Suppressor macrophage treated with lipopolysaccharide for 1 hour (primary cell): ENCODE data around the gene NUBP1.

ENCODE experiments used
- DNase-seq, 3 donors: peaks; one replicate each; pipeline ENCODE4 v3.0.0-alpha.2; 2020 to 2022

NUBP1 gene

DNA sequence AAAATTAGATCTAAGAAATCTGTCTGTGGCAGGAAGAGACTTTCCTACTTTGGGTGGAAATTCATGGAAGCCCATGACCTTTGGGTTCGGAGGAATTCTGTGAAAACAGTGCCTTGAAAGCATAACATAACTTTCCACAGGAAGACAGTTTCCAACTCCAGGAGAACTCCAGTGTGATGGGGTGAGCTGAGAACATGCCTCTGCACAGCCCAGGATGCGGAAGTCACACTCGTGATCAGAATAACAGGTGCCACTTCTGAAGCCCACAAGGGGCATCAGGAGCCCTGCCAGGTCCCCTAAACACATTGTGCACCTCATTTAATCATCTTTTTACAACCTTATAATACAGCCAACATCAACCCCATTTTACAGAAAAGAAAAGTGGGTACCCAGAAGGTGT is 65.2 kb downstream of the NUBP1 start:
- DNase-seq, result no peak

DNA sequence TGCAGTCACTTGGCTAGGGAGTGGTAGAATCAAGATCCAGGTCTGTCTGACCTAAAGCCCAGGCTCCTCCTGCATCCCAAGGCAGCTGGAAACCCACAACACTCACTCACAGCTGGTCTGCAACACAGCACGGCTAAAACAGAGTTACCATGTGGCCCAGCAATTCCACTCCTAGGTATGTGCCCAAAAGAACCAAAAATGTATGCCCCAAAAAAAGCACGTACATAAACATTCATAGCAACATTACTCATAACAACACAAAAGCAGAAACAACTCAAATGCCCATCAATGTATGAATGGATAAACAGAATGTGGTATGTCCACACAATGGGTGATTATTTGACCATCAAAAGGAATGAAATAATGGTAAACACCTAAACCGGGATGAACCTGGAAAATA is 66.1 kb downstream of the NUBP1 start:
- DNase-seq, result no peak

GRCh38 chr16:10812312-10813098 is 68.9 kb downstream of the NUBP1 start:
- peak; percentile 66 to 89 (median 85) for DNase-seq

DNA sequence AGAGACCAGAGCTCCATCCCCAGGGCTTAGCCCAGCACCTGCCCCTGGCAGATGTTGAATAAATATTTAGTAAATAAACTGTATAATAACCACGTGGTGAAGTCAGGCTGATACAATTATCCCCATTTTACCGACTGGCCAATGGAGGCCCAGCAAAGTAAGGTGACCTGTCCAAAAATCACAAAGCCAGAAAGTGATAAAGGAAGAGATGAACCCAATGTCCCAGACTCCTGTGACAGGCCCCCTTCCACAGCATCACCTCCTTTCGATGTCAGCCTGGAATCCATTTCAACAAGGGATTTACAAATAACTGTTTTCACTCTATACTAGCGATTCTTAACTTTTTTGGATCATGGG is 69.4 kb downstream of the NUBP1 start:
- no peak for DNase-seq

DNA sequence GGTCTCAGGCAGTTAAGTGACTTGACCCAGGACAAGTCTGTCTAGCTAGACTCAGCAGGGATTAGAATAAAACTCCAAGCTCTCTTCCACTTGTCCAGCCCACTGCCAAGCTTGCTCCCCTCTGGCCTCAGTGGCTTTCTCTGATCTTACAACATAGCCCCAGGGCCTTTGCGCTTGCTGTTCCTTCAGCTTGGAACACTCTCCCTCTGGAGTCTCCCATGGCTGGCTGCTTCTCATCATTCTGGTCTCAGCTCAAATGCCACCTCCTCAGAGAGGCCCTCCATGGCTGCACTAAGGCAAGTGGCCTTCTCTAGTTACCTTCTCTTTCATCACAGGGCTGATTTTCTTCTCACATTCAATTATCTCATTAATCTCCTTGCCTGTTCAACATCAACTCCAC is 73.9 kb downstream of the NUBP1 start:
- no peak for DNase-seq

DNA sequence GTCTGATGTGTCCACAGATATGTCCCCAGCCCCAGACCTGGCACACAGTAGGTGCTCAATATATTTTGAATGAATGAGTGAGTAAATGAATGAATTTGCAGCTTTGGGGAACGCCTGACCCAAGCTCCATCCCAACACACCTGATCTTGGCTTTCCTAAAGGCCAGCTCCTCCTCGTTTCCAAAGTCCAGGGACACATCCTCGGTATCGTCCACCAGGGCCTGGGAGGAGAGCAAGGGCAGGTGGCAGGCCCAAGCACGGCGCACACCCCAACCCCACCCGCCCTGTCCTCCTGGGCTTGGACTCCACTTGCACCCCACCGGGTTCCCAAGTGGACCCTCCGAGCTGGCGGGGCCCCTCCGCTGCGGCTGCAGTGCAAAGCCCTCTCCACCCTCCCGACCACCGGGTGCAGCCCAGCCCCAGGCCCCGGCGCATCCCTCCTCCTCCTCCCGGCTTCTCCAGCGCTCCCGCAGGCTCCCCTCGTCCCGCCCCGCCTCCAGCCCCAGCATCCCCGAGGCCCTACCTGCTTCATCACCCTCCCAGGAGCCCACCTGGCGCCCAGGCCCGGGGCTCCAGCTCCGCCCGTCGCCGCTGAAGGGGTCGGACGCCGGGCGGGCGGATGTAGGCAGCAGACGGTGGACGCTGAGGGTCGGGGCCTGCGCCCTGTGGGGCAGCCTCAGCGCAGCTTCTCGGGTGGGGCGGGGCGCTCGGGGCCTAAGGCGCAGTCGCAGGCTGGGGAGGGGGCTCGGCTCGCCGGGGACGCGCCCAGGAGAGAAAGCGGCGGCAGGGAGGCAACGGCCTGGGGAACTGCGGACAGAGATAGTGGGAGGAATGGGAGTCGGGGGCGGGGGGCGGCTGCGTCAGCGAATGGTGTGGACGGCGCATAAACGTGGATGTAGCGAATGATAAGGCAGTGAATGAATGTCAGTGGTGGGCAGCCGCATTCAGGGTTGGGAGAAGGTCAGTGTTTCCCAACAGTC is 74.6 kb downstream of the NUBP1 start, which contains the start of gene TVP23A:
Gene TVP23A, minus strand, starts transcription at position 832 of the 979 bp plus-strand sequence. Its CDS starts 301 bp downstream, at position 531.
- no peak for DNase-seq
